Fibroblast of the conjunctiva (primary cell): ENCODE data around the gene CRTC3.

ENCODE experiments used
- DNase-seq: peaks from one replicate; pipeline ENCODE4 v3.0.0-alpha.2; 2010; ENCODE audit warnings: low read depth

CRTC3 gene

GRCh38 chr15:90594301-90594738 lies 64.6 kb downstream of the CRTC3 start:
- DNase-seq, result no peak

- DNase-seq, result no peak
Observed at GRCh38 chr15:90595763-90596155, 66.0 kb downstream of the CRTC3 start.

GRCh38 chr15:90596943-90597342 lies 67.2 kb downstream of the CRTC3 start:
- no peak for DNase-seq

DNA sequence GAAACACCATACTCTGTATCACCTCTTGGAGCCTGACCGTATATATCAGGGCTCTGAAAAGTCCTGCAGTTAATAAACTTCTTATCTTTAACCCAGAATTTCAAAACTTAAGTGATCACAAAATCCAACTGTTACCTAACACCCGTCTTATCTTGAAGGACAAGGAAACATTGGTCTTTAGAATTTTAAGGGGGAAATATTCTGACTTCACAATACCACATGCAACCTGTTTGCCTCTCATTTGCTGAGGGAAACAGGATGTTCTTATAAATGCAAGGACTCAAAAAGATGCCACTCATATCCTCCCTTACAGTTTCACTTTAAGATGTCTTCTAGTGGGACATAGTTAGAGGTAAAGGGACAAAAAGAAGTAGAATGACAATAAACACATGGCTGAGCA lies 67.9 kb downstream of the CRTC3 start:
- DNase-seq, result no peak

GRCh38 chr15:90598031-90598577 lies 68.4 kb downstream of the CRTC3 start:
- DNase-seq, result no peak

GRCh38 chr15:90598679-90599078 lies 69.0 kb downstream of the CRTC3 start:
- DNase-seq, result no peak

DNA sequence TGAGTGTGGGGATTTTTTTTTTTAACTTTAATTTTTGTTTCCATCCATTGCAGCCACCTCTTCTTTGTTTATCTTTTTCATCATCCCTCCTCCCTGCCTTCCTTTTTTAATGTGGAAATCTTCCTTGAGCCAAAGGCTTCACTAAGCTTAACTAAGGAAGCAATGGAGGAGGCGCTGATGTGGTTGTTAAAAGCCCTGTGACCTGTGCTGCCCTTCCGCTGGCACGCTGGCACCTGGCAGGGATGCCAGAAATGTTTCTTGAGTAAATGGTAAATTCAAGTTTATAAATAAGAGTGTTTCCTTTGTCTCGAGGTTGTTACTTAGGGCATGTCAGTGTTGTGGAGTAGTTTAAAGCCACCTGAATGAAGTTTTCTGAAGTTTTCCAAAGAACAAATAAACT lies 69.4 kb downstream of the CRTC3 start:
- no peak for DNase-seq

- DNase-seq, result no peak
Observed at GRCh38 chr15:90599644-90600043, 69.9 kb downstream of the CRTC3 start.

DNA sequence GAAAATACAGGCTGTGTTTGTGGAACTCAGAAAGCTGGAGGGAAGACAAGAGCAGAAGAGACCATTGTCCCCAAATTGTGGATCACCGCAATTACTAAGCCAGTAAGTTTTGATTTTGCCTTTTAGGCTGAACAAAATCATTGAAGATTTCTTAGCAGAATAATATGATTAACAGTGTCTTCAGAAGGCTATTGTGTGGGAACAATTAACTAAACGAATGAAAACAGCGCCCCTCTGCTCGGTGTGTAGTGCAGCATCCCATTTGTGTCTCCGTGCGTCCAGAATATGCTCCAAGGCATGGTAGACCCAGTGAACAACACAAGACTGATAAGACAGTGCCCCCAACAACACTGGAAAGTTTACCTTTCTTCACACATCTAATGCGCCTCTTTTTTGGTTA lies 71.2 kb downstream of the CRTC3 start:
- no peak for DNase-seq

DNA sequence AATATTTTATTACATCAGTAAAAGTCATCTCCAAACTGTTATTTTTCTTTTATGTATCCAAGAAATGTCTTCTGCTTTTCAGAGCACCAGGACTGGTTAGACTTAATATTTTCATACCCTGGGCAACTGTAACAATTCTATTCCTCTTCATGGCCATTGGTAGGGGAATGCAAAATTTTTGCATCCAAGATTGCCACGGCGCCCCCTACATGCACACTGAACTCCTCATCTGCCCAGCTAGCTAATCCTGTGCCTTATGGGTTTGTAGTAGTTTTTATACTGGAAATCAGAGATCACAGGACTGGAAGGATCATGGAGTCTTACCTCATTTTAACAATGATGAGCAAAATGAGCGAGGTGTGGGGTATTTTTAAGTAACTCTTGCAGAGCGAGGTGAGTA lies 74.2 kb downstream of the CRTC3 start:
- DNase-seq, result no peak

DNA sequence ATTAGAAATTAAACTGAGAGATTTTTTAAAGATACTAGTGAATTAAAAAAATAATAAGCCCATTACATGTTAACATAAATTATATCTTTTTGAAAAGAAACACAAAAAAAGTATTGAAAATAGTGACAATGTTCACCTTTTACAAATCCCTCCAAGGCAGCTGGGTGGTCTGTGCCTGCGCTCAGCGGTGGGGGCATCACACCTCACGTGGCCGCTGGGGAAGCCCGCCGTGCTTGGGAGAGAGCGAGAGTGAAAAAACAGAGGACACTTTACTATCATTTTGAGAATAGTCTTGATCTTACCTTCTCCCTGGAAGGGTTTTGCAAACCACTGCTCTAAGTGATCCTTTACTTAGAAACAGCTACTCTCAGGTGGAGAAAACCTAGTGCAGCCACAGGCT lies 76.9 kb downstream of the CRTC3 start:
- no peak for DNase-seq

DNA sequence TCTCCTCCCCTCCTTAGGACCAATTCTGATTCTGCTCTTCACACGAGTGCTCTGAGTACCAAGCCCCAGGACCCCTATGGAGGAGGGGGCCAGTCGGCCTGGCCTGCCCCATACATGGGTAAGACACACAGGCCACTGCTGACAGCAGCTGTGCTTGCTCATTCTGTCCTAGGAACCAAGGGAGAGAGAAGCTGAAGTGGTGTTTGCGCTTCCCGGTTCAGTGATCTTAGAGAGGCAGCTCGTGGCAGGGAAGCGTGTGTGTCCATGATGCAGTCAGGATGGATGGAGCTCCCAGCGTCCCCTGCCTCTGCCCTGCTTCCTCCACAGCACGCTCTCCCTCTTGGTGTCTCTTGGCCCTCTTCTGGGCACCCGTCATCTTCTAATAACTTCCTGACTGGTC lies 77.6 kb downstream of the CRTC3 start:
- DNase-seq, result no peak

GRCh38 chr15:90609242-90610180 lies 79.8 kb downstream of the CRTC3 start:
- DNase-seq, result no peak

- DNase-seq, result no peak
Observed at GRCh38 chr15:90610190-90610589, 80.5 kb downstream of the CRTC3 start.

DNA sequence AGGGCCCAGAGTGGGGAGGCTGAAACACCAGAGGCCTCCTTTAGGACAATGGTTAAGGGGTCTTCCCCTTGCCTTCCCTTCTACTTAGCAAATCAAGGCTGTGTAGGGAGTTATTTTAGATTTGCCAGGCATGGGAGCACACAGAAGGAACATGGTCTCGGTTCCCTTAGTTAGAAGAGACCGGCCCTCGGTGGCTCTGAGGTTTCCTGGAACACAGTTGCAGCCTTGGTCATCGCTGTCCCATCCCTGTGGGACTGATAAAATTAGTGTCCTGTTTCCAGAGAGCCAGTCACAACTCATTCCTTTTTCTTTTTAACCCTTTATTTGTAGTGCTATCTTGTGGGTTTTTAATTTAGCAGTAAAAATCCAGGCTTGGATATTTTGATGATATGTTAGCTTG lies 81.4 kb downstream of the CRTC3 start:
- no peak for DNase-seq

- DNase-seq, result no peak
Observed at GRCh38 chr15:90617171-90617570, 87.4 kb downstream of the CRTC3 start.

- DNase-seq, result no peak
Observed at GRCh38 chr15:90617668-90618097, 88.0 kb downstream of the CRTC3 start.

DNA sequence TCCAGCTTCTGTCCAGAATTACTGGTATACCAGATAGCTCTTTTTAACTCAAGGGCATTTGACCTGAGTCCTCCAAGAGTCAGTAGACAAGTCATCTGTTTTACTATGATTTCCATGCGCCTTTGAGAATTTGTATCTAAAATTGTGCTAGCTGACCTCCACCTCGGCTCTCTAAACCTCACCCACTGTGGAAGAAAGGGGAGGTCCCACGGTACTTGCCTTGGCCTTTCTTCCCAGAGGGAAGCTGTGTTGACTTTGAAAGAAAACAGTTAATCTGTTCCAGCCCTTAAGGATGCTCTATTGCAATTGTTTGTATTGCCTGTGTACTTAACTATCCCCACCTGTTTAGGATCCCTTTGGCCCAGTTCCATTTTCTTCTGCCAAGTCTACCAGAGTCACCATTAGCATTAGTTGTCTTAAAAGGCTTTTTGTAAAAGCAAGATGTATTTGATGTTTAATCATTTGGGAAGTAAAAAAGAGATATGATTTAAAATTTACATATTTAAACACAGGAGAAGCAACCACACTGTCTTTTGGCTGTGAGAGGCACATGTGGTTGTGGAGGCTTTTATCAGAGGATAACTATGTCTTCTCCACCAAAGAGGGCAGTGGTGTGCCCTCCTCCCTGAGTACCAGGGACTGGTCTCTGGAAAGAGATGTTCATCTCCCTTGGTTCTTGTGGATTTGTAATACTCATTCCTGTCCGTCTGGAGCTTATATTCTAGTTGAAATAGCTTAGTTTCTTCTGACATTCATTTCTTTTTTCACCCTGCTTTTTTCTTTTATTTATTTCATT lies 88.8 kb downstream of the CRTC3 start:
- peak; percentile 37 for DNase-seq

GRCh38 chr15:90619468-90619867 lies 89.7 kb downstream of the CRTC3 start:
- DNase-seq, result no peak

GRCh38 chr15:90619939-90620338 lies 90.2 kb downstream of the CRTC3 start:
- no peak for DNase-seq

DNA sequence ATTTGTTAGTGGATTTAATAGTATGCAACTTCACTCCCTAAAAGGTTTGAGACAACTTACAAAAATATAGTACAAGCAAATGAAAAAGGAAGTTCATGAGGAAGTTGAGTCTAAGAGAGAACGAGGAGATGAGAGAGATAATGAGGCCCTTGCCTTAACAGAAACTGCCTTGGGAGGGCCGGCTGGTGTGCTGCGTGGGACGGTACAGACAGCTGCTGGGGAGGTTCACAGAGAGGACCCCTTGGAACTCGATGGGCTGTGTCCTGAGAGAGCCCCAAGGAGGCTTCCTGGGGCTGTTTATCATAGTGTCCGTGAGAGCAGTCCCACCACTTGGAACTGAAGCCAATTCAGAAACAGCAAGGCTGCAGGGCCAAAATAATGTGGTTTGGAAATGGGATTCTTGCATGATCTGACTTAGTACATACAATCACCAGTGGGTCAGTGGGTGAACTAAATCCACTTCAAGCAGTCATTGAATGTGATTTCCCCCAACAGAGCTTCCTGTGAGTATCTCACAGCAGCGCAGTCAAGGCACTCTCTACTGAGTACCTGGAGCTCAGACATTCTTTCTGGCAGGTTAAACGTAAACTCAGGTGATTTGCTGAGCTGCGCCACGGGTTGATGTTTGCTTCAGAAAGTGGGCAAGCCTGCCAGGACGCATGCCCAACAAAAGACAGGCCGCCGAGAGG lies 90.8 kb downstream of the CRTC3 start:
- DNase-seq, result no peak

DNA sequence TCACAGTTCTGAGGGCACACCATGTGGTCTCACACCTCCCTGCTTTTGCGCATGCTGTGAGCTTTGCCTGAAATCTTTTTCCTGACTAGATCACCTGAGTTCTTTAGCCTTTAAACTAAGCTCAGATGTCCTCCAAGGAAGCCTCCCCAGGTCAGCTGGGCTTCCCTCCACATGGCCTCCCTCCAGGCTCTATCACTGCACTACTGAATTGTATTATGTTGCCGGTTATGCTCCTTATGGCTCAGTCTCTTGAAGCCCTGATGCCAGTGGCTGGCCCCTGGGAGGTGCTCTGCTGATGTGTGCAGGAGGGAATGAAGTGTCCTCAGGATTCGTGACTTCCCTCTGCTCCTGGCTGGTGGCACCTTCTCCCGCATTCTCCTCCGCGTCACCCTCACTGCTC lies 94.1 kb downstream of the CRTC3 start:
- DNase-seq, result no peak
